B cell (primary cell): ENCODE data around the gene TPSG1. TPM values are rescaled to one million over a fixed set of nuclear protein-coding genes. Genes with fewer than 3 reads are reported as not detected.
"Not testable (repeated sequence)": the region's sequence is repeated elsewhere in the genome, so short reads cannot be mapped to it uniquely, and the experiment has no call there.

Experiments used
- ATAC-seq: fragments of 200-7000 bp; cut with Tn5 transposase; one replicate; pipeline ENCODE4 v1.10.0; 2021; ENCODE audit warnings: low read depth, mild to moderate bottlenecking, moderate number of reproducible peaks, moderate library complexity
- CTCF ChIA-PET: fragments of 350-600 bp; sonication (Branson Sonifier 250); formaldehyde crosslinking; loops from one replicate; lab custom pipeline; 2021; ENCODE audit warnings: antibody characterized with exemption, inconsistent platforms; lab: Charles Lee
- POLR2A ChIA-PET: fragments of 350-600 bp; sonication (Branson Sonifier 250); formaldehyde crosslinking; loops from one replicate; lab custom pipeline; 2021; ENCODE audit warnings: antibody characterized with exemption; lab: Charles Lee
- DNase-seq: peaks from one replicate; pipeline ENCODE4 v3.0.0; 2013
- H2AFZ ChIP-seq: 2 replicates; pipeline ENCODE4 v1.6.1; 2012; ENCODE audit warnings: mild to moderate bottlenecking, low read depth, low read length; ENCODE audit not compliant: insufficient read depth, poor library complexity, severe bottlenecking
- H3K27ac ChIP-seq, 2 donors: 1 replicate in 1 of 2; 2 replicates in 1 of 2; pipeline ENCODE4 v1.5.1; 2012 to 2013; ENCODE audit warnings: low read length in 2 of 2, mild to moderate bottlenecking in 2 of 2, moderate library complexity in 1 of 2
- H3K27me3 ChIP-seq, 4 experiments: fragments of 200-600 bp in 1 of 4; sonication (generic) in 1 of 4; replicated peaks in 1 of 4; 1 replicate in 2 of 4; 2 replicates in 2 of 4; pipeline versions ENCODE4 v1.6.1 to v1.7.0; 2013 to 2016; ENCODE audit warnings: low read length in 3 of 4, mild to moderate bottlenecking in 2 of 4, mixed read lengths in 1 of 4, moderate library complexity in 1 of 4; ENCODE audit not compliant: insufficient read depth in 4 of 4, control insufficient read depth in 3 of 4; ENCODE audit errors: control extremely low read depth in 1 of 4
- H3K36me3 ChIP-seq, 2 experiments: replicated peaks in 1 of 2; 1 replicate in 1 of 2; 2 replicates in 1 of 2; pipeline versions ENCODE4 v1.6.1 to v1.7.1; 2013; ENCODE audit warnings: low read length in 1 of 2; ENCODE audit not compliant: insufficient read depth in 2 of 2, control insufficient read depth in 1 of 2; ENCODE audit errors: control extremely low read depth in 1 of 2, extremely low read depth in 1 of 2
- H3K4me1 ChIP-seq, 2 donors: fragments of 200-600 bp in 1 of 2; sonication (generic) in 1 of 2; 1 replicate in 1 of 2; 2 replicates in 1 of 2; pipeline versions ENCODE4 v1.5.1 to v1.6.1; 2013 to 2017; ENCODE audit warnings: low read length in 2 of 2; ENCODE audit not compliant: control insufficient read depth in 2 of 2, insufficient read depth in 2 of 2
- H3K4me2 ChIP-seq: replicated peaks from 2 replicates; pipeline ENCODE3; 2012; ENCODE audit warnings: mild to moderate bottlenecking, low read depth, low read length; ENCODE audit not compliant: poor library complexity, severe bottlenecking
- H3K4me3 ChIP-seq, 5 experiments: fragments of 200-600 bp in 1 of 5; sonication (generic) in 1 of 5; 1 replicate in 3 of 5; 2 replicates in 2 of 5; pipeline versions ENCODE4 v1.5.1 to v1.7.0; 2011 to 2016; ENCODE audit warnings: low read length in 4 of 5, mild to moderate bottlenecking in 4 of 5, low read depth in 2 of 5, control low read depth in 1 of 5, moderate library complexity in 1 of 5; ENCODE audit not compliant: insufficient read depth in 1 of 5; ENCODE audit errors: control extremely low read depth in 1 of 5, extremely low read depth in 1 of 5
- H3K79me2 ChIP-seq: fragments of 200-600 bp; sonication (generic); one replicate; pipeline ENCODE4 v1.6.0; 2016; ENCODE audit warnings: low read length; ENCODE audit not compliant: control insufficient read depth, insufficient read depth
- H3K9ac ChIP-seq: fragments of 200-600 bp; sonication (generic); 2 replicates; pipeline ENCODE4 v1.6.1; 2017; ENCODE audit warnings: mild to moderate bottlenecking, low read length, moderate library complexity
- H3K9me3 ChIP-seq, 3 donors: one replicate each; pipeline versions ENCODE4 v1.6.1 to v1.7.1; 2013; ENCODE audit warnings: low read length in 2 of 3; ENCODE audit not compliant: control insufficient read depth in 2 of 3, insufficient read depth in 1 of 3; ENCODE audit errors: control extremely low read depth in 1 of 3
- H4K20me1 ChIP-seq: 2 replicates; pipeline ENCODE4 v1.6.0; 2012; ENCODE audit warnings: mild to moderate bottlenecking, low read length; ENCODE audit not compliant: insufficient read depth, control insufficient read depth, poor library complexity, severe bottlenecking
- H3K27ac Mint-ChIP-seq: one replicate; pipeline ENCODE4 v1.8.0; 2021; ENCODE audit warnings: mixed read lengths
- H3K27me3 Mint-ChIP-seq: one replicate; pipeline ENCODE4 v1.8.0; 2021; ENCODE audit warnings: mixed read lengths
- H3K4me1 Mint-ChIP-seq: one replicate; pipeline ENCODE4 v1.8.0; 2021; ENCODE audit warnings: mixed read lengths
- H3K4me3 Mint-ChIP-seq: one replicate; pipeline ENCODE4 v1.8.0; 2021; ENCODE audit warnings: mixed read lengths
- H3K9me3 Mint-ChIP-seq: one replicate; pipeline ENCODE4 v1.8.0; 2022; ENCODE audit warnings: mixed read lengths; ENCODE audit not compliant: insufficient read depth
- EZH2 ChIP-seq: IDR thresholded peaks from 2 replicates; pipeline ENCODE4 v1.6.1; 2012; ENCODE audit warnings: borderline replicate concordance, low read depth, mild to moderate bottlenecking, moderate library complexity, low read length; ENCODE audit not compliant: insufficient read depth, poor library complexity, severe bottlenecking
- WGBS: methylation state at CpG from one replicate; pipeline ENCODE4 v1.1.5; 2013; ENCODE audit warnings: missing lambda C conversion rate; ENCODE audit not compliant: insufficient coverage; 5-methylcytosine and 5-hydroxymethylcytosine counted together
- intact Hi-C: fragments of 100-400 bp; cut with micrococcal nuclease; formaldehyde crosslinking; loops from one replicate; pipeline ENCODE4 v1.10.0; 2022
- polyA plus RNA-seq: library from polyadenylated mRNA; depleted of rRNA; stranded (reverse); fragments of >200 nt; gene quantifications from 2 replicates; pipeline ENCODE4 v1.2.3, GENCODE V29; 2012
- total RNA-seq, 2 donors: library from RNA; stranded (reverse); fragments of 120-200 nt in 1 of 2; gene quantifications; 1 replicate in 1 of 2; 2 replicates in 1 of 2; pipeline versions ENCODE4 v1.2.3 to v1.2.4, GENCODE V29; 2013 to 2022
- TF ChIP-seq, protein P1 (sequence below): fragments of 200-600 bp; IDR thresholded peaks from one replicate; pipeline ENCODE4 v1.8.0; 2022; ENCODE audit warnings: antibody characterized with exemption, mild to moderate bottlenecking

Gene TPSG1
- total and polyA plus RNA-seq, 2 donors (not counting 1 experiment from before 2014, with no cell fraction given): not detected

- Histone ChIP-seq H3K27ac (no peak overlapping the region), H3K79me2 (no peaks in the 10 kb centered on the region), H3K9me3 (no peaks in the 10 kb centered on the region), H2AFZ (no peak overlapping the region), H3K27me3 (no peaks in the 10 kb centered on the region), H3K36me3 (no peaks in the 10 kb centered on the region), H3K4me2 (no peak overlapping the region), H3K4me3 (no peak overlapping the region), H3K9ac (no peak overlapping the region), H3K4me1 (no peaks in the 10 kb centered on the region), H4K20me1 (no peaks in the 10 kb centered on the region)
- peaks cover 2% of the 10 kb centered on the region for H3K4me1 Mint-ChIP-seq
- DNase-seq: no peak
- H3K27ac Mint-ChIP-seq: no peak overlapping the region
- ChIA-PET CTCF (no interaction called here), POLR2A (no interaction called here)
- no peaks in the 10 kb centered on the region for H3K9me3 Mint-ChIP-seq
- H3K27me3 Mint-ChIP-seq: no peaks in the 10 kb centered on the region
- intact Hi-C loops: no loop called here
- ATAC-seq: no peak
- no peak overlapping the region for H3K4me3 Mint-ChIP-seq
- WGBS: 89% methylated on average over 9 of the region's 9 CpGs
- TF ChIP-seq, protein P1, sequence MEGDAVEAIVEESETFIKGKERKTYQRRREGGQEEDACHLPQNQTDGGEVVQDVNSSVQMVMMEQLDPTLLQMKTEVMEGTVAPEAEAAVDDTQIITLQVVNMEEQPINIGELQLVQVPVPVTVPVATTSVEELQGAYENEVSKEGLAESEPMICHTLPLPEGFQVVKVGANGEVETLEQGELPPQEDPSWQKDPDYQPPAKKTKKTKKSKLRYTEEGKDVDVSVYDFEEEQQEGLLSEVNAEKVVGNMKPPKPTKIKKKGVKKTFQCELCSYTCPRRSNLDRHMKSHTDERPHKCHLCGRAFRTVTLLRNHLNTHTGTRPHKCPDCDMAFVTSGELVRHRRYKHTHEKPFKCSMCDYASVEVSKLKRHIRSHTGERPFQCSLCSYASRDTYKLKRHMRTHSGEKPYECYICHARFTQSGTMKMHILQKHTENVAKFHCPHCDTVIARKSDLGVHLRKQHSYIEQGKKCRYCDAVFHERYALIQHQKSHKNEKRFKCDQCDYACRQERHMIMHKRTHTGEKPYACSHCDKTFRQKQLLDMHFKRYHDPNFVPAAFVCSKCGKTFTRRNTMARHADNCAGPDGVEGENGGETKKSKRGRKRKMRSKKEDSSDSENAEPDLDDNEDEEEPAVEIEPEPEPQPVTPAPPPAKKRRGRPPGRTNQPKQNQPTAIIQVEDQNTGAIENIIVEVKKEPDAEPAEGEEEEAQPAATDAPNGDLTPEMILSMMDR: no peak
- TF ChIP-seq EZH2: no peak
These were observed 12.9 kb upstream of the TPSG1 start for GRCh38 chr16:1237990-1238389.

GRCh38 chr16:1236659-1237058 is 11.6 kb upstream of the TPSG1 start:
- peak; percentile 92 for ATAC-seq
- H3K4me3 Mint-ChIP-seq, CTCF ChIA-PET, H3K9me3 Mint-ChIP-seq, H3K9ac ChIP-seq, H3K27me3 Mint-ChIP-seq, H3K4me3 ChIP-seq, H3K27me3 ChIP-seq, H3K4me2 ChIP-seq, H4K20me1 ChIP-seq, H3K9me3 ChIP-seq, H3K4me1 Mint-ChIP-seq, H3K36me3 ChIP-seq, POLR2A ChIA-PET, H3K27ac ChIP-seq, H3K27ac Mint-ChIP-seq, intact Hi-C loops, H3K79me2 ChIP-seq, H2AFZ ChIP-seq, DNase-seq, H3K4me1 ChIP-seq: not testable (repeated sequence)
- WGBS: no CpG with 5 or more reads among the region's 29 CpGs

DNA sequence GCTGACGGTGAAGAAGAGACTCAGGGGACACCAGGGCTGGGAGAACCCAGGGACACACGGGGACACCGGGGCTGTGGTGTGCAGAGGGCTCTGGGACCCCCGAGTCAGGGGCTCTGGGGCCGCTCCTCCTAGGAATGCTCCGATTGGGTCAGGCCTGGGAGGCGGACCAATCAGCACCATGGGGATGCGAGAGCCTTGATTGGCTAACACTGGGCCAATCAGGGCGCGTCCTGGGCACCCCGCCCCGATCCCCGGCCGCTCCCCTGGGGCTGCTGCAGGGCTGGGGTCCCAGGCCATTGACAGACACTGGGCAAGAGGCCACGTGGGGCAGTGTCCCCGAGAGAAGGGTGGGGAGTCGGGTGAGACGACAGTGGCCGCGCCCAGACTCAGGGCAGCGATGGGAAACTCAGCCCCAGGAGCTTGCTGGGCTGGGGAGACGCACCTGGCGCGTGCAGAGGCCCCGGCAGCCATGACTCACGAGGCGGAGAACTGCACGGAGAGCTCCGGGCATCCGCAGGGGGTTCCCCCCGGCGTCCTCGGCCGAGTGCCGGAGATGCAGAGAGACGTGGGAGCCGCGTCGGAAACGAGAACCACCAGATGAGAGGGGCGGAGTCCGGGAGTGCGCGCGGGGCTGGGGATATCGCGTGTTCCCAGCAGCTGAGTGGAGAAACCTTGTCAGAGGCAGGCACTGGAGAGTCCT is 7.1 kb upstream of the TPSG1 start:
- intact Hi-C loops, H3K27me3 Mint-ChIP-seq: not testable (repeated sequence)

More for the DNA sequence above, 7.1 kb upstream of the TPSG1 start:
- H4K20me1 ChIP-seq, H3K79me2 ChIP-seq, POLR2A ChIA-PET, H3K4me2 ChIP-seq, ATAC-seq, H3K27ac ChIP-seq, H2AFZ ChIP-seq, H3K4me1 ChIP-seq, H3K27ac Mint-ChIP-seq, H3K9me3 ChIP-seq, H3K4me3 ChIP-seq, H3K4me3 Mint-ChIP-seq, DNase-seq, H3K4me1 Mint-ChIP-seq, CTCF ChIA-PET, H3K36me3 ChIP-seq, H3K27me3 ChIP-seq, H3K9ac ChIP-seq, H3K9me3 Mint-ChIP-seq: not testable (repeated sequence)
- no CpG with 5 or more reads among the region's 47 CpGs for WGBS
